NCI-H446 treated with DMSO at 0.1 percent for 48 hours (cell line): ENCODE results near the gene OAS2.

Experiments
- DNase-seq: peaks from one replicate; lab custom pipeline; 2025; lab: John Stamatoyannopoulos, UW

Gene OAS2

DNA sequence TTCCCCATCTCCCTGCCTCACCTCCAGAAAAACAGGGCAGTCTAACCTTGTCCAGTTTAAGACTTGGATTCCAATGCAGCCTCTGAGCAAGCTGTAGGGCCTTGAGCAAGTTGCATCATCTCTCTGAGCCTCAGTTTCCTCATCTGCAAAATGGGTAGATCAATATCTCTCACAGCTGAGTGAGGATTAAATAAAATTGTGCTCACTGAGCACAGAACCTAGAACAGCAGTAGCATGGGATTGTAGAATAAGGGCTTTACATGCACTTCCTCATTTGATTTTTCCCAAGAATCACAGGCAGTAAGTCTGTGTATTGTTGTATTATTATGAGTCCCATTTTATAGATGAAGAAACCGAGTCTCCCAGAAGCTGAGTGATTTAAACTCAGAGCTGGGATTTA, 80.2 kb downstream of the OAS2 start:
- no peak for DNase-seq

DNA sequence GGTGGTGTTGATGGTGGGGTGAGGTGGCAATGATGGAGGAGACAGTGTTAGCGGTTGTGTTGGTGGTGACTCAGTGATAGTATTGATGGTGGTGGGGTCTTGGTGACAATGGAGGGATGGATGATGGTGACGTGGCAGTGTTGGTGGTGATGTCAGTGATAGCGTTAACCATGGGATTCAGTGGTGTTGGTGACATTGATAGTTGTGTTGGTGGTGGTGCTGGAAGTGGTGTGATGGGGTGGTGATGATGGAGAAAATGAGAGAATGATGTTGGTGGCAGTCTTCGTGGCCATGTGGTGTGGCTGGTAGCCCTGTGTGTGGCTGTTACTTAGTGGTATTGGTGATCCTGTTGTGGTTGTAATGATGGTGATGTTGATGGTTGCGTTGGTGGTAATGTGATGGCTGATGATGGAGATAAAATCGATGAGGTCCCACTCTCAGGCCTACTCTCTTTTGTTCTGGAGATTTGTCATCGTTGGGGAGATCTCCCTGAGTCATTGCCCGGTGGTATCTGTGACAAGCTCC, 80.8 kb downstream of the OAS2 start:
- no peak for DNase-seq

DNA sequence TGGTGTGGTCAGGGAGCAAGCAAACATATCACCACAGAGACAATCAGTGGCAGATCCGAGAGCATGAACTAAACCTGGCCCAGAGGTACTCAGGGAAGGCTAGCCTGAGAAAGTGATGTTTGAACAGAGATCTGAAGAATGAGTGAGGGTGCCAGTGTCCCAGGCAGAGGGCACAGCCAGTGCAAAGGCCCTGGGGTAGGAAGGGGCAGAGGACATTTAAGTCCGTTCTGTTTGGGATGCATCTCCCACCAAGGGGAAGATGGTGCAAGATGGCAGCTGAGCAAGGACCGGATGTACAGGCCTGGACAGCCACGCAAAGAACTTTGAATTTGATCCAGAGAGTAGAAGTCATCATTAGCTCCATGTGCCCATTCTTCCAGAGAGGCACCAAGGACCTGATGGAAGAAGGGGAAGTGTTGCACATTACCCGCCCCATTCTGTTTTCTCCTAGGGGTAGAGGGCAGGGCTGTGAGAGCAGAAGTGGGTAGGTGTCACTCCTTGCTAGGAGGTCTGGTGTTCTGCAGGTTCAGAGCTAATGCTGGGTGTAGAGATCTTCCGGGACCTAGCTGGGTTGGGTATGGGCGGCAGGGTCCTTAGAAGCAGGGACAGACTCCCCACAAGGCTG, 82.1 kb downstream of the OAS2 start:
- DNase-seq = no peak

DNA sequence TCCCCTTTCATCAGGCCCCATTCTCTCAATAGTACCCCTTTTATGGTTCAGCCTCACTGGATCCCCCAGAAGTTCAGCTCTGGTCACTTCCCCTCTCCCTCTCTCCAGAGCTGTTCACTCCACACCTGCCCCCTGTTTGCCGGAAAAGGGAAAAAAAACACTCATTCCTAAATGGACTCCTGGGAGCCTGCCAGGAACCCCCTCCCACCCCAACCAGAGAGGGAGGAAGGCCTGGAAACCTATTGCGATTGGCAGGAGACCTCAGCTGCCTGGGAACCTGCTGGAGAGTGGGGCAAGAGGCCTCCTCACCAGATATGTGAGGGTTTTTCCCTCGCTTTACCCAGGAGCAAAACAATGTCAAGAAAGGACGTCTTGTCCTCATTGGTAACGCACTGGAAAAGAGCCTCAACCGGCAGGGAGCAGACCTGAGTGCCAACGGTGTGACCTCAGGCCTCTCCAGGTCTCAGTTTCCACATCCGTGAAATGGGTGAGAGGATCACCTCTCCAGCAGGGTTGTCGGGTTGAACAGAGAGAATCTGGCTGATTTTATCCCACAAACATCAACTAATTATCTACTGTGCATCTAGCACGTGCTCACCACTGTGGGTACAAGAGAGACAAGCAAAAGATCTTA, 82.9 kb downstream of the OAS2 start:
- no peak for DNase-seq
